ENCODE data around the gene AGPAT4. TPM values are rescaled to one million over a fixed set of nuclear protein-coding genes. Genes with fewer than 3 reads are reported as not detected.

The AGPAT4 gene
- total RNA-seq, 1 experiment from 2014 or later = 9.2 TPM

DNA sequence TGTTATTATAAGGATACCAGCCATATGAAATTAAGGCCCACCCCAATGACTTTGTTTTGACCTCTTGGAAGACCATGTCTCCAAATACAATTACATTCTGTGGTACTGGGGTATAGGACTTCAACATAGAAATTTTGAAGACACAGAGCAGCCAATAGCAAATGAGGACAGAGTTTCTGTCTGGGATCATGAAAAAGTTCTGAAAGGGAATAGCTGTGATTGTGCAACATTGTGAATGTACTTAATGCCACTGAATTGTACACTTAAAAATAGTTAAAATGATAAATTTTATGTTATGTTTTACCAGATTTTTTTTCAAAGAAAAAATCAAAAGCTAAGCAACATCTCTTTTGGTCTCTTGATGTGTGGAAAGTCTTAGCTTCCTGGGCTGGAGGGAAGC lies 27.0 kb upstream of the AGPAT4 start:
- Mint-ChIP-seq H3K4me1 (ENCODE audit: low read depth, unreplicated experiment) (no peaks in the 10 kb centered on the region), H3K27ac (ENCODE audit: unreplicated experiment) (no peak overlapping the region), H3K36me3 (ENCODE audit: insufficient read depth, unreplicated experiment) (no peaks in the 10 kb centered on the region), H3K4me3 (ENCODE audit: unreplicated experiment) (no peak overlapping the region), H3K27me3 (ENCODE audit: insufficient read depth, unreplicated experiment) (no peaks in the 10 kb centered on the region), H3K9me3 (ENCODE audit: unreplicated experiment) (peaks cover 6% of the 10 kb centered on the region)
- no peaks in the 10 kb centered on the region for H3K36me3 ChIP-seq (ENCODE audit: control insufficient read depth, insufficient read depth, low read length)
- H3K4me3 ChIP-seq (ENCODE audit: low read depth, low read length) = no peak overlapping the region
- TF ChIP-seq, protein P1, sequence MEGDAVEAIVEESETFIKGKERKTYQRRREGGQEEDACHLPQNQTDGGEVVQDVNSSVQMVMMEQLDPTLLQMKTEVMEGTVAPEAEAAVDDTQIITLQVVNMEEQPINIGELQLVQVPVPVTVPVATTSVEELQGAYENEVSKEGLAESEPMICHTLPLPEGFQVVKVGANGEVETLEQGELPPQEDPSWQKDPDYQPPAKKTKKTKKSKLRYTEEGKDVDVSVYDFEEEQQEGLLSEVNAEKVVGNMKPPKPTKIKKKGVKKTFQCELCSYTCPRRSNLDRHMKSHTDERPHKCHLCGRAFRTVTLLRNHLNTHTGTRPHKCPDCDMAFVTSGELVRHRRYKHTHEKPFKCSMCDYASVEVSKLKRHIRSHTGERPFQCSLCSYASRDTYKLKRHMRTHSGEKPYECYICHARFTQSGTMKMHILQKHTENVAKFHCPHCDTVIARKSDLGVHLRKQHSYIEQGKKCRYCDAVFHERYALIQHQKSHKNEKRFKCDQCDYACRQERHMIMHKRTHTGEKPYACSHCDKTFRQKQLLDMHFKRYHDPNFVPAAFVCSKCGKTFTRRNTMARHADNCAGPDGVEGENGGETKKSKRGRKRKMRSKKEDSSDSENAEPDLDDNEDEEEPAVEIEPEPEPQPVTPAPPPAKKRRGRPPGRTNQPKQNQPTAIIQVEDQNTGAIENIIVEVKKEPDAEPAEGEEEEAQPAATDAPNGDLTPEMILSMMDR (IDR thresholded peaks at IDR 0.05; ENCODE audit: insufficient read depth in 1 of 2, low read depth in 1 of 2, low read length in 1 of 2, severe bottlenecking in 1 of 2, unreplicated experiment in 1 of 2) = no peak
- no peaks in the 10 kb centered on the region for H3K9me3 ChIP-seq
- POLR2A ChIA-PET = no interaction called here
- BruUV-seq (replicated peaks) = no TSS peak
- DNase-seq = no peak
- no peaks in the 10 kb centered on the region for H3K4me1 ChIP-seq
- no peaks in the 10 kb centered on the region for H3K27me3 ChIP-seq (replicated peaks; ENCODE audit: control insufficient read depth, insufficient read depth, low read length)
- CTCF ChIA-PET = no interaction called here
- intact Hi-C loops (cut with micrococcal nuclease; ENCODE audit: unreplicated experiment) = no loop called here

DNA sequence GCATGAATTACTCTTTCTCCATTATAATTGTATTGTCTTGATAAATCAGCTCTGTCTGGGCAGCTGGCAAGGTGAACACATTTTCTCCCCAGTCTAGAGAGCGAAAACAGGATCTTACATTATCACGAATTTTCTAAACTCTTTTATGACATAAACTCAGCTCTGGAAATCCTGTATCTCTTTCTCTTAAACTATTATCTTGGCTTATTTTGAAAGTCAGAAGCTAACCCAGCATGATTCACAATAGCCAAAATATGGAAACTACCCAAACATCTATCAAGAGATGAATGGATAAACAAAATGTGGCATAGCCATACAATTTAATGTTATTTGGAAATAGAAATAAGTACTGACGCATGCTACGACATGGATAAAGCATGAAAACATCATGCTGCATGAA lies 25.9 kb upstream of the AGPAT4 start:
- no peak for DNase-seq
- Mint-ChIP-seq H3K4me1 (ENCODE audit: low read depth, unreplicated experiment) (no peaks in the 10 kb centered on the region), H3K9me3 (ENCODE audit: unreplicated experiment) (peaks cover 6% of the 10 kb centered on the region), H3K27ac (ENCODE audit: unreplicated experiment) (no peak overlapping the region), H3K36me3 (ENCODE audit: insufficient read depth, unreplicated experiment) (no peaks in the 10 kb centered on the region), H3K4me3 (ENCODE audit: unreplicated experiment) (no peak overlapping the region), H3K27me3 (ENCODE audit: insufficient read depth, unreplicated experiment) (no peaks in the 10 kb centered on the region)
- no peaks in the 10 kb centered on the region for H3K27me3 ChIP-seq (replicated peaks; ENCODE audit: control insufficient read depth, insufficient read depth, low read length)
- ChIA-PET CTCF (no interaction called here), POLR2A (no interaction called here)
- H3K36me3 ChIP-seq (ENCODE audit: control insufficient read depth, insufficient read depth, low read length) = no peaks in the 10 kb centered on the region
- intact Hi-C loops (cut with micrococcal nuclease; ENCODE audit: unreplicated experiment) = no loop called here
- H3K9me3 ChIP-seq = no peaks in the 10 kb centered on the region
- BruUV-seq (replicated peaks) = no TSS peak
- no peaks in the 10 kb centered on the region for H3K4me1 ChIP-seq
- TF ChIP-seq, protein P1 (IDR thresholded peaks at IDR 0.05; ENCODE audit: insufficient read depth in 1 of 2, low read depth in 1 of 2, low read length in 1 of 2, severe bottlenecking in 1 of 2, unreplicated experiment in 1 of 2) = no peak
- H3K4me3 ChIP-seq (ENCODE audit: low read depth, low read length) = no peak overlapping the region

DNA sequence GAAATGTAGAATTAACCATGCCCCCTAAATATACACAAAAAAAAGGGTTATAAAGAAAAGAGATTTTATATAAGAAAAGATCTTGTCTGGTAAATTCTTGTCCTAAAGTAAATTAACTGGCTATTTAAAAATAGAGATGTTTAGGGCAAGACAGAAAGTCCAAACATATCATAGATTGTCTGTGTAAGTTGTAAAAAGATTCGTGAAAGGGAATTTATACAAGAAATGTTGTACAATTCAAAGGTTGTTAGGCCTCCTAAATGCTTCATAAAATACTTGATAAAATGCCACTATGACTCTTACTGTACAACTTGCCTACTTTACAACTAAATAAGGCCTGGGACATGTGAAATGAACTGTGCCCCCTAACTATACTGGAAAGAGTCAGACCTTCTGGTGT lies 21.9 kb upstream of the AGPAT4 start:
- intact Hi-C loops (cut with micrococcal nuclease; ENCODE audit: unreplicated experiment) = no loop called here
- no peak for DNase-seq
- no peaks in the 10 kb centered on the region for H3K4me1 ChIP-seq
- ChIA-PET POLR2A (no interaction called here), CTCF (no interaction called here)
- Mint-ChIP-seq H3K27ac (ENCODE audit: unreplicated experiment) (no peak overlapping the region), H3K27me3 (ENCODE audit: insufficient read depth, unreplicated experiment) (no peaks in the 10 kb centered on the region), H3K4me3 (ENCODE audit: unreplicated experiment) (no peak overlapping the region), H3K4me1 (ENCODE audit: low read depth, unreplicated experiment) (no peaks in the 10 kb centered on the region), H3K36me3 (ENCODE audit: insufficient read depth, unreplicated experiment) (no peaks in the 10 kb centered on the region), H3K9me3 (ENCODE audit: unreplicated experiment) (peaks cover 6% of the 10 kb centered on the region)
- no TSS peak for BruUV-seq (replicated peaks)
- no peaks in the 10 kb centered on the region for H3K9me3 ChIP-seq
- no peaks in the 10 kb centered on the region for H3K36me3 ChIP-seq (ENCODE audit: control insufficient read depth, insufficient read depth, low read length)
- no peak overlapping the region for H3K4me3 ChIP-seq (ENCODE audit: low read depth, low read length)
- TF ChIP-seq, protein P1 (IDR thresholded peaks at IDR 0.05; ENCODE audit: insufficient read depth in 1 of 2, low read depth in 1 of 2, low read length in 1 of 2, severe bottlenecking in 1 of 2, unreplicated experiment in 1 of 2) = no peak
- H3K27me3 ChIP-seq (replicated peaks; ENCODE audit: control insufficient read depth, insufficient read depth, low read length) = no peaks in the 10 kb centered on the region
